ENCODE measurements around the gene CROCC.
"Not testable (repeated sequence)": the region's sequence is repeated elsewhere in the genome, so short reads cannot be mapped to it uniquely, and the experiment has no call there.

The CROCC gene

DNA sequence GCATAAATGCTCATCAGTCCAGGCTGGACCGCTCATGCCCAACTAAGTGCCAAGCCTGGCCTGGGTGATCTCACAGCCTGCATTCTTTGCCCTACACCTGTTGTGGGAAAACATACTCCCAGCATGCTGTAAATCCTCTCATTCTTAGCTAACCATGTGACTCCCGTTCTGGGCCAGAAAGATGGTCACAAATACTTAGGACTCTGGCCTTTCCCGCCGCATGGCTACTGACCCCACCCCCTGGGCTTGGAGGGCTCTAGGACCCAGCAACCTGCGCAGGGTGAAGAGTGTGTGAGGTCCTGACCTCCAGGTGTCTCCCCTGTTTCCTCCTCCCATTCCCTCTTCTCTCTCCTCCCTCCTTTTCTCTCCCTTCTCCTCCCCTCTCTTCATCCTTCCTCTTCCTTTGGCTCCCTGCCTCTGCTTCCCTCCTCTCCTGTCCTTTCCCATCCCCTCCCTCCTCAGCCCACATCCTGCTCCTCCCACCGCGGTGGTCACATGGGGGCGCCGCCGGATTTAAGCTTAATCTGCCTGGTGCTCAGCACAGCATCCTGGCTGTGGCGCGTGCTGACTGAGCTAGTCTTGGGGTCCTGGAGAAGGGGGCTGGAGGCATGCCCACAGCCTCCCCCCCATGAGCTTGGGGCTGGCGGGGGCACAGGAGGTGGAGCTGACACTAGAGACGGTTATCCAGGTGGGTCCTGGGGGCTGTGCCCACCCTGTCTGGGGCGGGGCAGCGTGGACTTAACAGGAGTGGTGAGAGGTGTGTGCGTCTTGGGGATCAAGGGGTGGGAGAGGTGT is at the start of gene CROCC:
Gene CROCC (plus strand): TSS at position 541 of the 795 bp plus-strand sequence. CDS start 88 bp downstream, at position 629.
- peak in 1 of 2 donors; percentile 44 for DNase-seq

DNA sequence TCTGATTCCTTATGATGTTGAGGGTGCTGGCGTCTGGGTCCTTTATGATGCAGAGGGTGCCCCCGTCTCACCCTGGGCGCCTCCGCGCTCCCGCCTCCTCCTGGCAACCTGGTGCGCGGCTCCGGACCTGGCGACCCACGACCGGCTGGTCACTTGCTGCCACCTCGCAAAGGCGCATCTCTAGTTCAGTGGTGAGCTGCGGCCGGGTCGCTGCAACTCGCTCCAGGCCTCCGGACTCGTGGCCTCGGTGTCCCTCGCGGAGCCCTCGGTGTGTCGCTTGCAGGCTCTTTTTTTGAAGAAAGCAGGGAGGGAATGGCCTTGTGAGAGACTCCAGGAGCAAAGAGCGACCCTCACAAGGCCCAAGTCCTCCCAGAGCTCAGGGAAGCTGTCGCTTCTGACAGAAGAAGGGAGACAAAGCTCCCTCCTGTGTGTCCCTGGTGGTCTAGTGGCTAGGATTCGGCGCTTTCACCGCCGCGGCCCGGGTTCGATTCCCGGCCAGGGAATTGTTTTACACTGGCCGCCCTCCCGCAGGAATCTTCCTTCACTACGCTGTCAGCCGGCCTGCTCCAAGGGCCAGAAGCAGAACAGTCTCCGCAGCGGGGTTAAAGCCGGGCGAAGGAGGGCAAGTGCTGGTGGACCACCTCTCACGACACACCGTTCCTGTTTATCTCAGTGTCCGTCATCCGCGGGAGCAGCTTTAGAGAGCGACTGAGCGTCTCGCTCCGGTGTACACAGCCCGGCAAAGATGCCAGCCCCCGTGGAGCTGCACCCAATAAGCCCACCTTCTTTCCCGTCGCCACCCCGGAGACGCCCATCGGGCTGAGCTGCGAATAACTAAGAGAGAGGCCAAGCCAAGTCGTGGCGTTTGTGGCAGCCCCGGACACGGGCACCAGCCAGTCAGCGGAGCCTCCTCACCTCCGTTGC is 49.3 kb upstream of the CROCC start:
- DNase-seq, result peak; percentile 27 to 44

DNA sequence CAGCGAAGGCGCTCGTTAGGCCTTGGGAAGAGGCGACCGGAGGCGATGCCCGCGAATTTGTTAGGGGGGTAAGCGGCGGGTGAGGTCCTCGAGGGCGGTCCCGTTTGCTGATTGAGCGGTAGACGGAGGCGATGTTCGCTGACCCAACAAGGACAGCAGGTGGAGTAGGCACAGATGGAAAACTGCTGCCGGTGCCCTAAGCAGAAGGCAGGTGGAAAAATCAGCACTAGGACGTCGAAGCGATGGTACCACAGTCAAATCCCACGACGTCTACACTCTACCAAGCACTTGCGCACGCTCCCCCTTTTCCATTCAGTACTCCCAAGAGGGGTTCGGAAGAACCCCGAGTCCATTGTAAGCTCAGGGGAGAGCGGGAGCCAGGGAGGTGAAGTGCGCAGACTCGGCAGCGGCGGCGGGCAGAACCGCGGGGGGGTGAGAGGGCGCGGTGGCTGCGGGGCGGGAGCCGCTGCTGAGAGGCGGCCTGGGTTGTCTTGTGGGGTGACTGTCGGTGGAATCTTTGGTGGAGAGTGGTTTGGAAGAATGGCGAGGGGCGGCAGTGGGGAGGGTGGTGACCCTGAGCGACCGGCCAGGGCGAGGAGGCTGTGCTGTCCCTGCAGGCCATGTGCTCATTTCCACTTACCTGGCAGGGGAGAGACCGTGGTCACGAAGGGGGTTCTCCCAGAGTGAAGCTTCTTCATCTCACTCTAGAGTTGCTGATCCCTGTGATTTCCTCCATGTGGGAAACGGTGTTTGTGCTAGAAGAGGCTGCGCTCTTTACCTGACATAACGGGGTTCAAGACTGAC is 48.5 kb upstream of the CROCC start:
- DNase-seq, result peak; percentile 53 to 70

- DNase-seq, result not testable (repeated sequence)
Observed at GRCh38 chr1:16874968-16875765, 46.6 kb upstream of the CROCC start.

- not testable (repeated sequence) for DNase-seq
Observed at GRCh38 chr1:16881742-16882141, 40.0 kb upstream of the CROCC start.

- no peak for DNase-seq
Observed at GRCh38 chr1:16882986-16883385, 38.7 kb upstream of the CROCC start.

- not testable (repeated sequence) for DNase-seq
Observed at GRCh38 chr1:16884487-16884886, 37.2 kb upstream of the CROCC start.

- no peak for DNase-seq
Observed at GRCh38 chr1:16886860-16887605, 34.7 kb upstream of the CROCC start.

DNA sequence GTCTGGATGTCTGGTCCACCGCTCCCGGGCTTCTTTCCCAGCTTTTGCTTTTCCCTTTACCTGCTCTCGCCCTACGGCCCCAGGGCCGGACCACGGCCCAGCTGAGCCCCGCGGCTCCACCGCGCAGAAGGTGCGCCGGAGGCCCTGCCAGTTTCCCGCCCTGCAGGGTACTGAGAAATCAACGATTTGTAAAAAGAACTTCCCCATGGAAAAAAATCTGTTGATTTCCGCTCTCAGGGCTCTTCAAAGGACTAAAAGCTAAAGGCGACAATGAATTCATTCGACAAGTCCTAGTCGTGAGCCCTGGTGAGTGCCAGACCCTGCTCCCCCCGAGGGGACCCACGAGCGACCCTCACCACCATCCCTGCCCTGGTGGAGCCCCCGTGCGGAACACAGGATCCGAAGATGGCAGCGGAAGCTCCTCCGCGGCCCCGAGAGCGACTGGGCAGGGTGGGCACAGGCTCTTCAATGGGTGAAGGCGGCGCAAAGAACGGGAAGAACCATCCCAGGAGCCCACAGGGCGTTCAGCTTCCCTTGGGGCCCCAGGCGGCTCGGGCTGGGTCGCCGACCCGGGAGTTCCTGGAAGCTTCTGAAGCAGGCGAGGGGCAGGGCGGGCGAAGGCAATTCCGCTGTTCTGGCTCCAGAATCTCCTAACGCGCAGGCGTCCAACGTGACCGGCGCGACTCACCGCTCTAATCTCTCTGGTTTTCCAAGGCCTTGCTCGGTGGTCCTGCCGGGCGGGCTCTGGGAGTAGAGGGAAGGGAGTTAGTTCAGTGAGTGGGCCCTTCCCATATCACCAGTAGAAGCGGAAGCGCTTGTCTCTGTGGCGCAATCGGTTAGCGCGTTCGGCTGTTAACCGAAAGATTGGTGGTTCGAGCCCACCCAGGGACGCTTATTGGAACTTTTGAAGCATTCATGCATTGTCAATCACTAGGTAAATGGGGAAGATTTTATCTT is 32.6 kb upstream of the CROCC start:
- DNase-seq, result peak; percentile 64 to 68

DNA sequence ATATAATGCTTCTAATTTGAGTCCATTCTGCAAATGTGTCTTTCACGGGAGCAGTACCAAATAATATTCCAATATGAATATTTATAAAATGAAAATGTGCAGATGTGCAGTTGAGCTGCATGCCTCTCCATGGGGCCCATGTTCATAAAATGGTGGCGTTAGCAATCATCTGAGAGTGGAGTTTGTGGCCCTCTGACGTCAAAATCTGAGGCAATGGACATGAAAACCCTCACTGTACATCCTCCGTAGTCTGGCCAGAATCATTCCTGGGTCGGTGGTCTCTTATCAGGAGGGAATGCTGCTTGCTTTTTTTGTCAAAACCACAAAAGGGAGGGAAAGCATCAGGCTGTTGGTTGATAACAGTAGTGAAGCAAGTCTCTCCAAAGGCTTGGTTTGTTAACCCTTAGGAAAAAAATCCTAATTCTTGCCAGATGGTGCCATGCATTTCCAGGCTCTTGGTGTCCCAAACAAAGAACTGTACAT is 31.2 kb upstream of the CROCC start:
- DNase-seq, result not testable (repeated sequence)

- DNase-seq, result not testable (repeated sequence)
Observed at GRCh38 chr1:16891057-16891456, 30.7 kb upstream of the CROCC start.

DNA sequence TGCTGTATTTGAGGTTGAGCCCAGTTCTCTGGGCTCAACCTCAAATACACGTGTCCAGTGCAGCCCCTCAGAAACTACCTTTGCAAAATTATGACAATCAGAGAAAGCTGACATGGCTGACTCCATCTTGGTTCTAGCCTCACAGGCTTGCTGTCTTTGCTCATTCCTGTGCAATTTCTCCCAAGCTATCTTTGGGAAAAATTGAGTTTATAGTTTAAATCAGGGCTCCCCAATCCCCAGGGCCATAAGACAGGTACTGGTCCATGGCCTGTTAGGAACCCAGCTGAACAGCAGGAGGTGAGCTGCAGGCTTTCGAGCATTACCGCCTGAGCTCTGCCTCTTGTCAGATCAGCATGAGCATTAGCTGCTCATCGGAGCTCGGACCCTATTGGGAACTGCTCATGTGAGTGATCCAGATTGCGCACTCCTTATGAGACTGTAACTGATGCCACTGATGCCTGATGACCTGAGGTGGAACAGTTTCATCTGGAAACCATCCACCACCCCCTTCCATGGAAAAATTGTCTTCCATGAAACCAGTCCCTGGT is 28.7 kb upstream of the CROCC start:
- not testable (repeated sequence) for DNase-seq

- not testable (repeated sequence) for DNase-seq
Observed at GRCh38 chr1:16893796-16894195, 27.9 kb upstream of the CROCC start.

- DNase-seq, result not testable (repeated sequence)
Observed at GRCh38 chr1:16894338-16894737, 27.4 kb upstream of the CROCC start.

DNA sequence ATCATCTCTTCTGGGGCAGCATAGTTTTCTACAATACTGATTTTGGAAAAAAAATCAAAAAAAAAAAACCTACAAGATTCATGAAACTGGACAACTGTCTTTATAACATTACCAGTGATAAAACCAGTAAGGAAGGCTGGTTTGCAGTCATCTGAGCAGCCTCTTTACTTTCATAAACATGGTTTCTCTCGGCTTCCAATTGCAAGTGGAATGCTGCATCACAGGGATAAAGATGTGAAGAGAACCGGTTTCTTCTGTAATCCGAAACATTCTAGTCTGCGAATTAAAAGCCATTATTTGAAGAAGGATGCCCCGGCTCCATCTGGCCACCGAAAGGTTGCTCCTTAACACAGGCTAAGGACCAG is 26.5 kb upstream of the CROCC start:
- not testable (repeated sequence) for DNase-seq

GRCh38 chr1:16895598-16896315 is 26.0 kb upstream of the CROCC start, which contains the start of gene RNU1-2:
Gene RNU1-2, plus strand, starts transcription at chr1:16895980.
- peak; percentile 89 to 91 for DNase-seq

GRCh38 chr1:16896316-16897055 is 25.2 kb upstream of the CROCC start:
- DNase-seq, result peak; percentile 79 to 86

DNA sequence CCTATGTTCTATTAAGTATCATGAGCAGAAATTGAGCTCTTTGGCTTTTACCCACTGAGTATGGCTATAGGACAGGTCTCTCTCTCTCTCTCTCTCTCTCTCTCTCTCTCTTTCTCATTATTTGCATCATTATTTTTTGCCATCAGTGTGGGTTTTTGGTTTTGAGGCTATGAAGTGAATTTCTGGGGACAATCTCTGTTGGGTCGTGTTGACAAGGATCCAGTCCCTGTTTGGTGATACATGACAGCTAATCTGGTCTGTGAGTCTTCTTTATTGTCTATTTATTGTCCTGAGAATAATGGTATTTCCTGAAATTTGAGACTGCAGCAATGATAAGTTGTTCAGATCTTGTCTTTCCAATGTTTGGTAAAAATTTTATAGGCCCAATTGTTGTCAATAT is 24.1 kb upstream of the CROCC start:
- DNase-seq, result not testable (repeated sequence)

Measured in CD4-positive, alpha-beta T cell treated with Interleukin-1 beta for 1 hour (primary cell).